Smooth muscle cell (in vitro differentiated cells): ENCODE measurements around the gene LEKR1. TPM values are rescaled to one million over a fixed set of nuclear protein-coding genes. Genes with fewer than 3 reads are reported as not detected.
"Not testable (repeated sequence)": the region's sequence is repeated elsewhere in the genome, so short reads cannot be mapped to it uniquely, and the experiment has no call there.

Source experiments
- DNase-seq: peaks from one replicate; lab custom pipeline; 2025; ENCODE audit not compliant: unreplicated experiment; lab: John Stamatoyannopoulos, UW
- H2AFZ ChIP-seq: fragments of 200-600 bp; sonication (generic); 2 replicates; pipeline ENCODE4 v1.6.0; 2016; ENCODE audit warnings: antibody characterized with exemption, low read depth, mild to moderate bottlenecking
- H3F3A ChIP-seq: fragments of 200-600 bp; sonication (generic); 2 replicates; pipeline ENCODE4 v1.6.0; 2017; ENCODE audit warnings: antibody characterized with exemption, low read depth
- H3K27ac ChIP-seq: fragments of 200-600 bp; sonication (generic); 2 replicates; pipeline ENCODE4 v1.5.1; 2016; ENCODE audit warnings: low read depth, mild to moderate bottlenecking
- H3K27me3 ChIP-seq: fragments of 200-600 bp; sonication (generic); 2 replicates; pipeline ENCODE4 v1.6.1; 2016; ENCODE audit warnings: low read depth, mild to moderate bottlenecking
- H3K36me3 ChIP-seq: fragments of 200-600 bp; sonication (generic); 2 replicates; pipeline ENCODE4 v1.5.1; 2016; ENCODE audit warnings: low read depth
- H3K4me1 ChIP-seq: fragments of 200-600 bp; sonication (generic); 2 replicates; pipeline ENCODE4 v1.5.1; 2016; ENCODE audit warnings: low read depth
- H3K4me2 ChIP-seq: fragments of 200-600 bp; sonication (generic); 2 replicates; pipeline ENCODE4 v1.6.0; 2016; ENCODE audit warnings: mild to moderate bottlenecking
- H3K4me3 ChIP-seq: fragments of 200-600 bp; sonication (generic); 2 replicates; pipeline ENCODE4 v1.5.1; 2016; ENCODE audit warnings: mild to moderate bottlenecking
- H3K79me2 ChIP-seq: fragments of 200-600 bp; sonication (generic); 2 replicates; pipeline ENCODE4 v1.6.0; 2016; ENCODE audit warnings: low read depth, mild to moderate bottlenecking
- H3K9ac ChIP-seq: fragments of 200-600 bp; sonication (generic); 2 replicates; pipeline ENCODE4 v1.6.0; 2016; ENCODE audit warnings: low read depth
- H3K9me3 ChIP-seq: fragments of 200-600 bp; sonication (generic); replicated peaks from 2 replicates; pipeline ENCODE4 v1.5.1; 2016; ENCODE audit warnings: low read depth
- H4K20me1 ChIP-seq: fragments of 200-600 bp; sonication (generic); 2 replicates; pipeline ENCODE4 v1.6.0; 2016; ENCODE audit warnings: low read depth
- CTCF ChIP-seq: fragments of 200-600 bp; sonication (generic); IDR thresholded peaks from 2 replicates; pipeline ENCODE4 v1.5.1; 2017; ENCODE audit warnings: borderline replicate concordance, mild to moderate bottlenecking, antibody characterized with exemption; ENCODE audit not compliant: insufficient read depth, poor library complexity, severe bottlenecking
- WGBS: methylation state at CpG from one replicate; pipeline ENCODE4 v1.1.7; 2016; ENCODE audit warnings: low lambda C conversion rate; 5-methylcytosine and 5-hydroxymethylcytosine counted together
- polyA plus RNA-seq: library from polyadenylated mRNA; unstranded; fragments of >200 nt; fragmentation: Nextera tagmentation; extraction: Ambion mirVana; gene quantifications from 2 replicates; pipeline ENCODE4 v1.2.1, GENCODE V29; 2016
- total RNA-seq: library from RNA; depleted of rRNA; stranded (reverse); fragments of >200 nt; gene quantifications from 2 replicates; pipeline ENCODE4 v1.2.3, GENCODE V29; 2014

Gene LEKR1
- total and polyA plus RNA-seq, 2 experiments from 2014 or later = 1.3 to 2.3 TPM

- DNase-seq = no peak
- H2AFZ ChIP-seq = no peak overlapping the region
- H3K4me3 ChIP-seq = no peak overlapping the region
- H4K20me1 ChIP-seq = no peaks in the 10 kb centered on the region
- no peaks in the 10 kb centered on the region for H3K36me3 ChIP-seq
- no peaks in the 10 kb centered on the region for H3K9me3 ChIP-seq
- no peak overlapping the region for H3K27ac ChIP-seq
- 88% methylated on average over 3 of the region's 3 CpGs for WGBS
- TF ChIP-seq CTCF = no peak
- H3K4me1 ChIP-seq = no peaks in the 10 kb centered on the region
- H3K4me2 ChIP-seq = no peak overlapping the region
- H3K27me3 ChIP-seq = no peaks in the 10 kb centered on the region
- H3K9ac ChIP-seq = no peak overlapping the region
- no peaks in the 10 kb centered on the region for H3K79me2 ChIP-seq
- no peaks in the 10 kb centered on the region for H3F3A ChIP-seq
Observed at GRCh38 chr3:156910022-156910421, 83.9 kb downstream of the LEKR1 start.

DNA sequence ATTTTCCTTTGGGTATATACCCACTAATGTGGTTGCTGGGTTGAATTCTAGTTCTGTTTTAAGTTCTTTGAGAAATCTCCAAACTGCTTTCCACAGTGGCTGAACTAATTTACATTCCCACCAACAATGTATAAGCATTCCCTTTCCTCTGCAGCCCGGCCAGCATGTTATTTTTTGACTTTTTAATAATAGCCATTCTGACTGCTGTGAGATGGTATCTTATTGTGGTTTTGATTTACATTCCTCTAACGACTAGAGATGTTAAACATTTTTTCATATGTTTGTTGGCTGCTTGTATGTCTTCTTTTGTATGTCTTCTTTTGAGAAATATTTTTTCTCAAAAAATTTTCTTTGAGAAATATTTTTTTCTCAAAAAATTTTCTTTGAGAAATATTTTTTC lies 84.7 kb downstream of the LEKR1 start:
- not testable (repeated sequence) for H3K79me2 ChIP-seq, H3K4me3 ChIP-seq, DNase-seq, H3F3A ChIP-seq, H3K27me3 ChIP-seq, H3K4me1 ChIP-seq, H3K36me3 ChIP-seq, H2AFZ ChIP-seq, H3K4me2 ChIP-seq, H3K27ac ChIP-seq, H4K20me1 ChIP-seq, H3K9me3 ChIP-seq, H3K9ac ChIP-seq
- WGBS = 41% methylated on average over 2 of the region's 2 CpGs

DNA sequence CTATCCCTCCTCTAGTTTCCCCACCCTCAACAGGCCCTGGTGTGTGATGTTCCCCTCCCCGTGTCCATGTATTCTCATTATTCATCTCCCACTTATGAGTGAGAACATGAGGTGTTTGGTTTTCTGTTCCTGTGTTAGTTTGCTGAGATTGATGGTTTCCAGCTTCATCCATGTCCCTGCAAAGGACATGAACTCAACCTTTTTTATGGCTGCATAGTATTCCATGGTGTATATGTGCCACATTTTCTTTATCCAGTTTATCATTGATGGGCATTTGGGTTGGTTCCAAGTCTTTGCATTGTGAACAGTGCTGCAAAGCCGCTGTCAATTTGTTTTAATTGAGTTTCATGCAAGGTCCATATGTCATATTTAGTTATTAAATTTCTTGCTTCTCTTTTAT lies 88.1 kb downstream of the LEKR1 start:
- not testable (repeated sequence) for H3K9ac ChIP-seq, DNase-seq
- 94% methylated on average over 2 of the region's 2 CpGs for WGBS

GRCh38 chr3:156915372-156915771 lies 89.2 kb downstream of the LEKR1 start:
- H3F3A ChIP-seq = no peaks in the 10 kb centered on the region
- no peaks in the 10 kb centered on the region for H4K20me1 ChIP-seq
- no peak for TF ChIP-seq CTCF
- DNase-seq = no peak
- no peak overlapping the region for H3K27ac ChIP-seq
- no peak overlapping the region for H3K4me2 ChIP-seq
- no peaks in the 10 kb centered on the region for H3K79me2 ChIP-seq
- H2AFZ ChIP-seq = no peak overlapping the region
- H3K27me3 ChIP-seq = no peaks in the 10 kb centered on the region
- no peaks in the 10 kb centered on the region for H3K4me1 ChIP-seq
- WGBS = 94% methylated on average over 5 of the region's 5 CpGs
- no peaks in the 10 kb centered on the region for H3K36me3 ChIP-seq
- H3K4me3 ChIP-seq = no peak overlapping the region
- no peak overlapping the region for H3K9ac ChIP-seq
- no peaks in the 10 kb centered on the region for H3K9me3 ChIP-seq

More for the DNA sequence above, 88.1 kb downstream of the LEKR1 start:
- not testable (repeated sequence) for H2AFZ ChIP-seq, H3K27me3 ChIP-seq, H3K36me3 ChIP-seq, H3F3A ChIP-seq, H3K9me3 ChIP-seq, H3K27ac ChIP-seq, H3K4me3 ChIP-seq, H4K20me1 ChIP-seq, H3K4me2 ChIP-seq, H3K79me2 ChIP-seq, H3K4me1 ChIP-seq

GRCh38 chr3:156918746-156919145 lies 92.6 kb downstream of the LEKR1 start:
- WGBS = 86% methylated on average over 6 of the region's 6 CpGs
- H2AFZ ChIP-seq = no peak overlapping the region
- H3K9ac ChIP-seq = no peak overlapping the region
- H4K20me1 ChIP-seq = no peaks in the 10 kb centered on the region
- no peaks in the 10 kb centered on the region for H3K4me1 ChIP-seq
- no peaks in the 10 kb centered on the region for H3K27me3 ChIP-seq
- H3K36me3 ChIP-seq = no peaks in the 10 kb centered on the region
- H3K79me2 ChIP-seq = no peaks in the 10 kb centered on the region
- H3K9me3 ChIP-seq = no peaks in the 10 kb centered on the region
- no peak overlapping the region for H3K4me2 ChIP-seq
- H3F3A ChIP-seq = no peaks in the 10 kb centered on the region
- TF ChIP-seq CTCF = no peak
- no peak for DNase-seq
- no peak overlapping the region for H3K4me3 ChIP-seq
- no peak overlapping the region for H3K27ac ChIP-seq
